GM18868 (cell line): ENCODE measurements around the gene RALB.
A peak's percentile ranks its signal among the peaks of the same experiment; 100 is the strongest.
"Not testable (repeated sequence)": the region's sequence is repeated elsewhere in the genome, so short reads cannot be mapped to it uniquely, and the experiment has no call there.

Experiments used
- ATAC-seq: cut with Tn5 transposase; IDR thresholded peaks from one replicate; pipeline ENCODE4 v1.9.1; 2021; ENCODE audit warnings: mild to moderate bottlenecking, moderate library complexity; ENCODE audit not compliant: unreplicated experiment

RALB gene

GRCh38 chr2:120224735-120225548 lies 27.7 kb upstream of the RALB start:
- ATAC-seq = no peak

- ATAC-seq = no peak
These were observed 27.0 kb upstream of the RALB start for GRCh38 chr2:120225549-120226065.

GRCh38 chr2:120226316-120226715 lies 26.3 kb upstream of the RALB start:
- no peak for ATAC-seq

- no peak for ATAC-seq
These were observed 25.3 kb upstream of the RALB start for GRCh38 chr2:120227111-120227991.

- ATAC-seq = no peak
These were observed 24.1 kb upstream of the RALB start for GRCh38 chr2:120228503-120228902.

GRCh38 chr2:120229341-120229740 lies 23.3 kb upstream of the RALB start:
- no peak for ATAC-seq

- peak; percentile 20 for ATAC-seq
These were observed 21.9 kb upstream of the RALB start for GRCh38 chr2:120230515-120231471.

GRCh38 chr2:120231564-120231973 lies 21.1 kb upstream of the RALB start:
- ATAC-seq = peak; percentile 14

- peak; percentile 89 for ATAC-seq
These were observed 20.5 kb upstream of the RALB start for GRCh38 chr2:120231974-120232635.

GRCh38 chr2:120233292-120233691 lies 19.4 kb upstream of the RALB start:
- no peak for ATAC-seq

- not testable (repeated sequence) for ATAC-seq
These were observed 17.5 kb upstream of the RALB start for GRCh38 chr2:120235158-120235557.

- ATAC-seq = no peak
These were observed 17.0 kb upstream of the RALB start for GRCh38 chr2:120235681-120236080.

GRCh38 chr2:120236316-120236715 lies 16.3 kb upstream of the RALB start:
- no peak for ATAC-seq

- ATAC-seq = no peak
These were observed 15.9 kb upstream of the RALB start for GRCh38 chr2:120236791-120237190.

- ATAC-seq = no peak
These were observed 15.2 kb upstream of the RALB start for GRCh38 chr2:120237491-120237902.

- no peak for ATAC-seq
These were observed 13.7 kb upstream of the RALB start for GRCh38 chr2:120238728-120239487.

GRCh38 chr2:120239488-120240287 lies 13.0 kb upstream of the RALB start:
- no peak for ATAC-seq

GRCh38 chr2:120240901-120241429 lies 11.7 kb upstream of the RALB start:
- ATAC-seq = no peak
